Measurements from ENCODE around the gene NARS2.
"Not testable (repeated sequence)": the region's sequence is repeated elsewhere in the genome, so short reads cannot be mapped to it uniquely, and the experiment has no call there.

Gene NARS2

DNA sequence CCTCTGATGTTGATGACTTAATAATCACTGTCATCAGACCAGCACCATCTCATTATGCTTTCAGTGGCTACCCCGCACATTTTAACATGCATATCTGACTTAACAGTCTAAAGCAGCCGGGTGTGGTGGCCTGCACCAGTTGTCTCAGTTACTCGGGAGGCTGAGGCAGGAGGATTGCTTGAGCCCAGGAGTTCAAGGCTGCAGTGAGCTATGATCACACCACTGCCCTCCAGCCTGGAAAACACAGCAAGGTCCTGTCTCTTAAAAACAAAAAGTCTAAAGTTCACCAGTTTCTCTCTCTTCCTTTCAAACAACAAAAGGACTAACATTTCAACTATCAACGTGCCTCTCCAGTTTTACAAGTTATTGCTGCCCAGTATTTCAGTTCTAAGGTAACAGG is 101.8 kb downstream of the NARS2 start:
- no peak for DNase-seq

GRCh38 chr11:78472382-78472781 is 102.3 kb downstream of the NARS2 start:
- DNase-seq, result no peak

- DNase-seq, result no peak
These were observed 103.7 kb downstream of the NARS2 start for GRCh38 chr11:78470861-78471442.

- DNase-seq, result no peak
These were observed 104.8 kb downstream of the NARS2 start for GRCh38 chr11:78469896-78470295.

DNA sequence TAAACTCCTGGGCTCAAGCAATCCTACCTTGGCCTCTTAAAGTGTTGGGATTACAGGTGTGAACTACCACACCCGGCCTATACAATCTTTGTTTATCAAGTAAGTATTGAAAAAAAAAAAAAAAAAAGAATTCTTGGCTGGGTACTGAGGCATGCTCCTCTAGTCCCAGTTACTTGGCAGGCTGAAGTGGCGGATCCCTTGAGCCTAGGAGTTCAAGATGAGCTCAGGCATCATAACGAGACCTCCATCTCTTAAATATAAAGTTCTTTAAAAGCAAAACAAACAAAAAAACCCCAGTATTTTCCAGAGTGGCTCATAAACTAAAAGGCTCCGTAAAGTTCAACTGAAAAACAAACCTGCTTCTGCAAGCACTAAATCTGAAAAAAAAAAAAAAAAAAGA is 106.7 kb downstream of the NARS2 start:
- DNase-seq, result no peak

- no peak for DNase-seq
These were observed 107.3 kb downstream of the NARS2 start for GRCh38 chr11:78467370-78467769.

DNA sequence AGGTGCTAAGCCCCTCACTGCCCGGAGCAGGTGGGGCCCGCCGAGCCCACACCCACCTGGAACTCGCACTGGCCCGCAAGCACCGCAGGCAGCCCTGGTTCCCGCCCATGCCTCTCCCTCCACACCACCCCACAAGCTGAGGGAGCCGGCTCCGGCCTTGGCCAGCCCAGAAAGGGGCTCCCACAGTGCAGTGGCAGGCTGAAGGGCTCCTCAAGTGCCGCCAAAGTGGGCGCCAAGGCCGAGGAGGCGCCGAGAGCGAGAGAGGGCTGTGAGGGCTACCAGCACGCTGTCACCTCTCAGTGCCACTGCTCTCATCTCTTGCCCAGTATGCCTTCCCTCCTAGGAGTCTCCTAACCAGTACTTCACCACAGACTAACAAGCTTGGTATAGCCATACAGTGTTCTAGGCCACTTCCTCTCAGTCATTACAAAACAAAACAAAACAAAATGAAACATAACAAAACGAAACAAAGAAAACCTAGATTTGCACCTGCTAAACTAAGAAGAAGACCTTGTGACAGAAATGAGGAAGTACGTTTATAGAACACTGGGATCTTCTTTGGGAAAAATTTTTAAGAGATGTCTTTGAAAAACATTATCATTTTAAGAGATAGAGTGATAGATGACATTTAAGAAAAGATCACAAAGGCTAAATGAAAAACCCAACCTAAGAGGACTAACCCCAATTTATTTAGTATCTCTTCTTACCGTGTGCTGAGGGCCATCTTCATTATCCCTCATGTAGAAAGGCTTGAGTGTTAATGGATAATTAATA is 109.3 kb downstream of the NARS2 start:
- no peak for DNase-seq

GRCh38 chr11:78464787-78465168 is 109.9 kb downstream of the NARS2 start:
- not testable (repeated sequence) for DNase-seq

DNA sequence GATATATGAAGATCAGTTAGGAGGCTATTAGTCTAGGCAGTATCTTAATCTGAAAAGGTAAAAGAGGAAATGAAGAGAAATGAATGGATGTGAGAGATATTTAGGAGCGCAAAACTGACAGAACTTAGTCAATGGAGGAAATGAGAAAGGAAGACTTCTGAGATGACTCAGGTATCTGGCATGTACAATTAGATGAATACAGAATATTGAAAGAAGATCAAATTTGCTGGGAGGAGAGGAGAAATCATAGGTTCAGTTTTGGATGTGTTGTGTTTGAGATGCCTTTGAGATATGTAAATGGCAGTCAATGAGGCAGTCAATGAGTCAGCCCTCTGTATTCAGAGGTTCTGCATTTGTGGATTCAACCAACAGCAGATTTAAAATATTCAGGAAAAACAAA is 114.2 kb downstream of the NARS2 start:
- DNase-seq, result no peak

DNA sequence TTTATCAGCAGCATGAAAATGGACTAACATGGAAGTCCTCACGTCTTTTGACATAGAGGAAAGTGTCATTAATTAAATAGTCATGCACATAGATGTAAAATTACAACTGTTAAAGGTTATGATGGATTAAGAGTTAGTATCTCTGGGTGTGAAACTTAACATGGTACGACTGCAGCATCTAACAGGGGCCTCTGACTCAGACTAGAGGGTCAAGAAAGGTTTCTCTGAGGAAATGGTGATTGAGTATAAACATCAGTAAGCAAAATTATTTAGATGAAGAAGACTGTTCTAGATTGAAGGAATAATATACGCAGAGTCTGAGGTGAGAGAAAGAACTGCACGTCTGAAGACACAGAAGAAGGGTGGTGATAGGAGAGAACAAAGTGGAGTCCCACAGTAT is 114.9 kb downstream of the NARS2 start:
- DNase-seq, result no peak

DNA sequence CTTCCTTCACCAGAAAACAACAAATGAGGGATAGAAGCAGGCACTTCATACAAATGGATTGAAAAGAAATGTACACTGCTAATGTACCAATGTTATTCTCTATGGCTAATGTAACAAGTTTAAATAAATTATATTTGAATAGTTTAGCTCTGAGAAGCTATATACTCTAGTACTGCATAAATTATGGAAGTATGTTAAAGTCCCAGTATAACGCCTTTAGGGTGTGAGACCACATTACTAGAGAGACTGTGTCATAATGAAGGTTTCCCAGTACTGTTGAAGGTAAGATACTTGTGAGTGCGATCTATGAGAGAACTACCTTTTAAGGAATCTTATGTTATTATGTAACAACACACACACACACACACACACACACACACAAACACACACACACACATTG is 117.2 kb downstream of the NARS2 start:
- no peak for DNase-seq

- no peak for DNase-seq
These were observed 121.3 kb downstream of the NARS2 start for GRCh38 chr11:78453140-78453935.

DNA sequence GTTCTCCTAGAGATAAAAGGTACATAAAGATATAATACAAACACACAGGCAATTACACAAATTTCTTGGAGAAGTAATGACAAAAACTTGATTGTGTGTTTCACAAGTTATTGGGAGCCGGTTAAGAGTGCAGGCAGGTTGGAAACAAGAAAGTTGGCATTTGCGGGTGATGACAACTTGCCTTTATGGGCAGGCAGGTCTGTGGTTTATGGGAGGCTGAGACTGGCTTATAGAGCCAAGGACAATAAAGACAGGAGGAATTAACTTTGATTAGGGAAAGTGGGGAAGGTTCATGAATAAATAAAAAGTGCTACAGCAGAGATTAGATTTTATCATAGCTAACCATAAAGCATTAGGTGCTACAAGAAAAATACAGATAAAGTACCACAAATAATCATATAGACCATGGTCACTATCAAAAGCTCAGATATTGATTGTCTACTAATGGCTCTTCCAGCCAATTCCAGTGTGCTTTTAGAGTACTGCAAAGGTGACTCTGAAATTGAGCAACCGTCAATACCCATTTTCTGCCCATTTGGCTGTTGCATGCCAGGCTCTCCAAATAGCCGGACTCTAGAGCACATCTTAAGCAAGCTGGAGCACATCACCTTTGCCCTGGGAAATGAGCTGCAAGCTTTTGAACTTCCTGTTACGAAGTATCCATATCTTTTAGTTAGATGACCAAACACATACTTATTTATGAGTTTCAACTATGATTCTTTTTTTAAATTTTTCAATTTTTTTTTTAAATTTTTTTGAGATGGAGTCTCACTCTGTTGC is 123.1 kb downstream of the NARS2 start:
- DNase-seq, result no peak

- no peak for DNase-seq
These were observed 123.8 kb downstream of the NARS2 start for GRCh38 chr11:78450866-78451265.

- DNase-seq, result no peak
These were observed 124.8 kb downstream of the NARS2 start for GRCh38 chr11:78449866-78450265.

DNA sequence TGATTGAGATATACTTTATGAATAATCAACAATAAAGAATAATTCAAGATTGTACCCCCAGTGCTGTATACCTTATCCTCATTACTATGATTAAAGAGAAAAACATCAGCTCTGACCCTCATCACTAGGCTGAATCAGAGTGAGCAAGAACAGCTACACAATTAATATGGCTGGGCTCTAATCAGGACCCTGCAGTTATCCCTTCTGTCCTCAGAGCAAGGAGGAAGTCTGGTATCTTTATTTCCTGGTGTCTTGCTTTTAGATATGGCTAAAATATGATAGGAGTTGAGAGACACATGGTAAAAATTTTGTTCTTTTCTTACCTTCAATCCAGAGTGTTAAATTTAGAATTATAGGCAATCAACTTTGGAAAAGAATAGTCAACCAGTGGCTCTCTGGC is 128.5 kb downstream of the NARS2 start:
- no peak for DNase-seq

DNA sequence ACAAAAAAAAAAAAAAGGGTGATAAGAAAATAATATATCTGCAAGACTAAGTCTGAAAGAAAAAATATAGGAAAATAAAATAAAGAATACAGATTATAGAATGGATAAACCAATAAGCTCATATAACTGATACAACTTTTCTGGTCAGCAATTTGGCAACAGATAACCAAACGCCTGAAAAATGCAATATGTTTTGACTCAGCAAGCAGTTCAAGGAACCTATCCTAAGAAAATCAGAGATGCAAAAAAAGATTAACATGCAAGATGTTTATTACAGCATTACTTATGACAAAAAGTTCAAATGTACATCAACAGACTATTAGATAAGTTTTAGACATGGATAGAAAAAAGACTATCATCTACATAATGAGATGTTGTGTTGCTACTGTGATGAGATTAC is 129.9 kb downstream of the NARS2 start:
- DNase-seq, result no peak

GRCh38 chr11:78441956-78442355 is 132.7 kb downstream of the NARS2 start:
- DNase-seq, result no peak

- DNase-seq, result no peak
These were observed 136.2 kb downstream of the NARS2 start for GRCh38 chr11:78438298-78438975.

DNA sequence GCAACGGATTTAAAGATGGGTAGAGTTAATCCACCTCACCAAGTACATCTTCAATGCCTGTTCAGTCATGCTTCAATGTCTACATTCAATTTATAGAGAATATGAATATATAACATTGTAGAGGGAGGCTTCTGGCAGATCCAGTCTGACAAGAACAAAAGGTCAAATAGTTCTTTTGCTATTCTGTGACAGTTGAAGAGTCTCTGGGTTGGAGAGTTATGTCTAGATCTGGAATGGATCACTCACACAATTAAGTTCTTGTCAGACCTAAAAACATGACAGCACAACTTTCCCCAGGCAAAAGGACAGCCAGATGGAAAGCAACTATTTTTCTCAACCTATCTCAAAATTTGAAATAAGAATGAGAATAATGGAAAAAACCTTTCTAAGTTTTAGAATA is 141.7 kb downstream of the NARS2 start:
- no peak for DNase-seq

GRCh38 chr11:78432058-78432515 is 142.6 kb downstream of the NARS2 start:
- DNase-seq, result no peak

- DNase-seq, result no peak
These were observed 145.0 kb downstream of the NARS2 start for GRCh38 chr11:78429660-78430059.

- no peak for DNase-seq
These were observed 145.5 kb downstream of the NARS2 start for GRCh38 chr11:78429209-78429608.
